ENCODE measurements around the gene PRTN3. TPM values are rescaled to one million over a fixed set of nuclear protein-coding genes. Genes with fewer than 3 reads are reported as not detected.
A peak's percentile ranks its signal among the peaks of the same experiment; 100 is the strongest.
"Not testable (repeated sequence)": the region's sequence is repeated elsewhere in the genome, so short reads cannot be mapped to it uniquely, and the experiment has no call there.

Gene PRTN3
- total RNA-seq, 2 donors from 2014 or later: not detected

GRCh38 chr19:815775-816499, 24.9 kb upstream of the PRTN3 start:
- 96 to 99% methylated on average over 13 of the region's 13 CpGs for WGBS, 2 experiments (ENCODE audit: insufficient coverage in 1 of 2, insufficient read length in 1 of 2)
- Histone ChIP-seq H3K4me1 (ENCODE audit: control insufficient read depth, insufficient read depth, low read length) (no peaks in the 10 kb centered on the region), H3K27me3 (ENCODE audit: control insufficient read depth, insufficient read depth, low read length, poor library complexity, severe bottlenecking) (no peaks in the 10 kb centered on the region), H3K9ac (ENCODE audit: extremely low read depth, low read length, poor library complexity, severe bottlenecking) (no peak overlapping the region), H3K4me3 (ENCODE audit: low read length) (no peak overlapping the region), H3K9me3 (ENCODE audit: control insufficient read depth, low read length) (no peaks in the 10 kb centered on the region), H3K27ac (ENCODE audit: low read depth, low read length) (no peak overlapping the region), H3K36me3 (ENCODE audit: control insufficient read depth, insufficient read depth, low read length) (peaks cover 17% of the 10 kb centered on the region)
- DNase-seq: peak; percentile 60
- H3K9me3 Mint-ChIP-seq: no peaks in the 10 kb centered on the region
- H3K27me3 Mint-ChIP-seq (ENCODE audit: insufficient read depth): no peaks in the 10 kb centered on the region
- H3K36me3 Mint-ChIP-seq (ENCODE audit: low read depth): peaks cover 32% of the 10 kb centered on the region
- no peak for TF ChIP-seq CTCF (conservative IDR thresholded peaks at IDR 0.05)
- no peak overlapping the region for H3K27ac Mint-ChIP-seq
- no peaks in the 10 kb centered on the region for H3K4me1 Mint-ChIP-seq
- H3K4me3 Mint-ChIP-seq: no peak overlapping the region

GRCh38 chr19:816500-816857, 24.3 kb upstream of the PRTN3 start:
- no peak overlapping the region for H3K9ac ChIP-seq (ENCODE audit: extremely low read depth, low read length, poor library complexity, severe bottlenecking)

GRCh38 chr19:820212-820611, 20.6 kb upstream of the PRTN3 start:
- H3K27me3 Mint-ChIP-seq (ENCODE audit: insufficient read depth); H3K36me3 ChIP-seq (ENCODE audit: control insufficient read depth, insufficient read depth, low read length); H3K4me1 Mint-ChIP-seq; H3K9me3 Mint-ChIP-seq; H3K9ac ChIP-seq (ENCODE audit: extremely low read depth, low read length, poor library complexity, severe bottlenecking); H3K27me3 ChIP-seq (ENCODE audit: control insufficient read depth, insufficient read depth, low read length, poor library complexity, severe bottlenecking); DNase-seq; H3K4me1 ChIP-seq (ENCODE audit: control insufficient read depth, insufficient read depth, low read length); H3K9me3 ChIP-seq (ENCODE audit: control insufficient read depth, low read length); H3K27ac ChIP-seq (ENCODE audit: low read depth, low read length); H3K27ac Mint-ChIP-seq: not testable (repeated sequence)
- peak overlapping the region; percentile 80 for H3K4me3 ChIP-seq (ENCODE audit: low read length)
- 94 to 100% methylated on average over 4 of the region's 5 CpGs for WGBS, 2 experiments (ENCODE audit: insufficient coverage in 1 of 2, insufficient read length in 1 of 2)
- peaks cover 14% of the 10 kb centered on the region for H3K36me3 Mint-ChIP-seq (ENCODE audit: low read depth)
- H3K4me3 Mint-ChIP-seq: peak overlapping the region; percentile 63

More at GRCh38 chr19:816500-816857, 24.3 kb upstream of the PRTN3 start:
- H3K9me3 ChIP-seq (ENCODE audit: control insufficient read depth, low read length): no peaks in the 10 kb centered on the region
- 96 to 100% methylated on average over 2 of the region's 2 CpGs for WGBS, 2 experiments (ENCODE audit: insufficient coverage in 1 of 2, insufficient read length in 1 of 2)
- no peaks in the 10 kb centered on the region for H3K4me1 Mint-ChIP-seq
- H3K27me3 Mint-ChIP-seq (ENCODE audit: insufficient read depth): no peaks in the 10 kb centered on the region
- no peak for DNase-seq
- no peaks in the 10 kb centered on the region for H3K4me1 ChIP-seq (ENCODE audit: control insufficient read depth, insufficient read depth, low read length)
- H3K27me3 ChIP-seq (ENCODE audit: control insufficient read depth, insufficient read depth, low read length, poor library complexity, severe bottlenecking): no peaks in the 10 kb centered on the region
- TF ChIP-seq CTCF (conservative IDR thresholded peaks at IDR 0.05): no peak
- no peak overlapping the region for H3K4me3 Mint-ChIP-seq
- peaks cover 11% of the 10 kb centered on the region for H3K36me3 ChIP-seq (ENCODE audit: control insufficient read depth, insufficient read depth, low read length)
- H3K36me3 Mint-ChIP-seq (ENCODE audit: low read depth): peaks cover 29% of the 10 kb centered on the region
- H3K9me3 Mint-ChIP-seq: no peaks in the 10 kb centered on the region
- H3K27ac ChIP-seq (ENCODE audit: low read depth, low read length): no peak overlapping the region
- H3K4me3 ChIP-seq (ENCODE audit: low read length): no peak overlapping the region
- no peak overlapping the region for H3K27ac Mint-ChIP-seq
